ENCODE measurements around the gene PCYT2.

The PCYT2 gene

GRCh38 chr17:81885869-81886548 lies 25.2 kb downstream of the PCYT2 start:
- Histone ChIP-seq H2AFZ (ENCODE audit: low read length) (no peak overlapping the region), H3K79me2 (ENCODE audit: insufficient read depth, low read length) (peaks cover 16% of the 10 kb centered on the region), H3K27me3 (ENCODE audit: insufficient read depth, low read length) (no peaks in the 10 kb centered on the region), H3K9ac (ENCODE audit: low read length) (no peak overlapping the region), H3K36me3 (ENCODE audit: insufficient read depth, low read length) (peaks cover 93% of the 10 kb centered on the region), H3K9me2 (ENCODE audit: low read depth, low read length) (no peaks in the 10 kb centered on the region), H3K9me3 (ENCODE audit: low read length) (no peaks in the 10 kb centered on the region), H3F3A (ENCODE audit: insufficient read depth, low read length) (no peaks in the 10 kb centered on the region), H3K4me3 (ENCODE audit: low read depth, low read length, poor library complexity, severe bottlenecking) (no peak overlapping the region), H3K4me2 (ENCODE audit: low read length) (no peak overlapping the region), H3K27ac (ENCODE audit: low read depth, low read length, poor library complexity, severe bottlenecking) (no peak overlapping the region), H4K20me1 (ENCODE audit: insufficient read depth, low read length) (no peaks in the 10 kb centered on the region), H3K4me1 (ENCODE audit: insufficient read depth, low read length, severe bottlenecking) (peaks cover 11% of the 10 kb centered on the region)
- TF ChIP-seq EZH2 (IDR thresholded peaks at IDR 0.05; ENCODE audit: borderline replicate concordance, low read length) (no peak), CTCF (IDR thresholded peaks at IDR 0.05; ENCODE audit: low read length) (no peak)

DNA sequence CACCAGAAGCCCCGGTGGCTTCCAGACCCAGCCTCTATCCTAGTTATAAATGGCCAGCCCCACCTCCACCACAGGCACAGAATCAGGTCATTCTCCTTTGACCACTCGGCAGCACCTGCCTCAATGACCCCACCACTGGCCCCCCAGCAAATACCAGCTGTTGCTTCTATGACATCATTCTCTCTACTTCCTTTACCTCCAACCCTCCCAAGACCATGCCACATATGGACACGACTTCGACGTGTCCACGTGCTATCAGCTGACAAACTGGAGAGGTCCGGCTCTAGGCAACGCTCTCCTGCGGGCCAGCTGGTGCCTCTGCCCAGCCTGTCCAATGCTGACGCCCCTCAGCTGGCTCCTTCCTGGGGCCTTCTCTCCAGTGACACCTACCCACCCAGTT lies 25.7 kb downstream of the PCYT2 start:
- H3K9me3 ChIP-seq (ENCODE audit: low read length), result no peaks in the 10 kb centered on the region
- no peaks in the 10 kb centered on the region for H3K9me2 ChIP-seq (ENCODE audit: low read depth, low read length)
- H2AFZ ChIP-seq (ENCODE audit: low read length), result no peak overlapping the region
- H3K9ac ChIP-seq (ENCODE audit: low read length), result no peak overlapping the region
- H3K4me2 ChIP-seq (ENCODE audit: low read length), result no peak overlapping the region
- H3K79me2 ChIP-seq (ENCODE audit: insufficient read depth, low read length), result peaks cover 10% of the 10 kb centered on the region
- TF ChIP-seq CTCF (IDR thresholded peaks at IDR 0.05; ENCODE audit: low read length) (no peak), EZH2 (IDR thresholded peaks at IDR 0.05; ENCODE audit: borderline replicate concordance, low read length) (no peak)
- no peaks in the 10 kb centered on the region for H3F3A ChIP-seq (ENCODE audit: insufficient read depth, low read length)
- peaks cover 9% of the 10 kb centered on the region for H3K4me1 ChIP-seq (ENCODE audit: insufficient read depth, low read length, severe bottlenecking)
- no peaks in the 10 kb centered on the region for H3K27me3 ChIP-seq (ENCODE audit: insufficient read depth, low read length)
- H3K4me3 ChIP-seq (ENCODE audit: low read depth, low read length, poor library complexity, severe bottlenecking), result no peak overlapping the region
- no peak overlapping the region for H3K27ac ChIP-seq (ENCODE audit: low read depth, low read length, poor library complexity, severe bottlenecking)
- peaks cover 96% of the 10 kb centered on the region for H3K36me3 ChIP-seq (ENCODE audit: insufficient read depth, low read length)
- no peaks in the 10 kb centered on the region for H4K20me1 ChIP-seq (ENCODE audit: insufficient read depth, low read length)

DNA sequence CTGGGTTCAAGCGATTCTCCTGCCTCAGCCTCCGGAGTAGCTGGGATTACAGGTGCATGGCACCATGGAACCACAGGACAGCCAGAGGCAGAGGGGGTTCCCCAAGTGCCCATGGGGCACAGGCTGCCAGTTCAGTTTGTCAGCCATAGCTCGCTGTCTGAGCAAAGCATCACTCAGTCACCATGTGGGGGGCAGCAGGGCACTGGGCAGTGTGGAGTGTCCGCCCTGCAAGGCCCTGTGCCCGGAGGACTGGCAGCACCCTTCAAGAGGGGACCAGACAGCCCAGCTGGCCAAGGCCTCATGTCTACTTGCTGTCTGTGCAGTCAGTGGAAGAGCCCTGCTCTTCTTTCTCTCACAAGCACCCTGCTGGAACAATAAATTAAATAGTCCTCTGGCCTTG lies 26.2 kb downstream of the PCYT2 start:
- Histone ChIP-seq H3K36me3 (ENCODE audit: insufficient read depth, low read length) (peaks cover 96% of the 10 kb centered on the region), H3K9ac (ENCODE audit: low read length) (no peak overlapping the region), H3K9me2 (ENCODE audit: low read depth, low read length) (no peaks in the 10 kb centered on the region), H3K4me2 (ENCODE audit: low read length) (no peak overlapping the region), H3K4me3 (ENCODE audit: low read depth, low read length, poor library complexity, severe bottlenecking) (no peak overlapping the region), H3K4me1 (ENCODE audit: insufficient read depth, low read length, severe bottlenecking) (peaks cover 4% of the 10 kb centered on the region), H4K20me1 (ENCODE audit: insufficient read depth, low read length) (no peaks in the 10 kb centered on the region), H2AFZ (ENCODE audit: low read length) (no peak overlapping the region), H3K27me3 (ENCODE audit: insufficient read depth, low read length) (no peaks in the 10 kb centered on the region), H3K9me3 (ENCODE audit: low read length) (no peaks in the 10 kb centered on the region), H3F3A (ENCODE audit: insufficient read depth, low read length) (no peaks in the 10 kb centered on the region), H3K79me2 (ENCODE audit: insufficient read depth, low read length) (peaks cover 5% of the 10 kb centered on the region), H3K27ac (ENCODE audit: low read depth, low read length, poor library complexity, severe bottlenecking) (no peak overlapping the region)
- no peak for TF ChIP-seq EZH2 (IDR thresholded peaks at IDR 0.05; ENCODE audit: borderline replicate concordance, low read length)
- no peak for TF ChIP-seq CTCF (IDR thresholded peaks at IDR 0.05; ENCODE audit: low read length)

All from OCI-LY1 (cell line).